HEK293 (cell line): Measurements from ENCODE around the gene POLR2L.
A peak's percentile ranks its signal among the peaks of the same experiment; 100 is the strongest.

Experiments used
- CTCF ChIA-PET: fragments of 350-600 bp; formaldehyde crosslinking; extraction: SDS; loops from one replicate; lab custom pipeline; 2021; ENCODE audit warnings: antibody characterized with exemption; lab: Yijun Ruan, JAX
- POLR2A ChIA-PET: fragments of 300-600 bp; formaldehyde crosslinking; extraction: SDS; loops from one replicate; lab custom pipeline; 2020; ENCODE audit warnings: antibody characterized with exemption, inconsistent platforms; lab: Yijun Ruan, JAX
- H3K27ac ChIP-seq: fragments of 200-500 bp; sonication (Bioruptor generic); 2 replicates; pipeline ENCODE4 v1.5.1; 2014; ENCODE audit warnings: low read depth, low read length, control low read depth, inconsistent platforms; ENCODE audit errors: extremely low read depth
- H3K36me3 ChIP-seq, 2 experiments: fragments of 200-500 bp in 1 of 2; sonication (Bioruptor generic) in 1 of 2; 1 replicate in 1 of 2; 2 replicates in 1 of 2; pipeline ENCODE4 v1.5.1; 2014 to 2017; ENCODE audit warnings: inconsistent platforms in 2 of 2, low read length in 2 of 2; ENCODE audit not compliant: control insufficient read depth in 2 of 2, insufficient read depth in 1 of 2
- H3K4me1 ChIP-seq: fragments of 200-500 bp; sonication (Bioruptor generic); 2 replicates; pipeline ENCODE4 v1.5.1; 2014; ENCODE audit warnings: mild to moderate bottlenecking, low read length, inconsistent platforms; ENCODE audit not compliant: control insufficient read depth, insufficient read depth
- H3K4me3 ChIP-seq: 2 replicates; pipeline ENCODE4 v1.5.1; 2011; ENCODE audit warnings: low read depth, mild to moderate bottlenecking, control low read depth, low read length, moderate library complexity
- H3K9me3 ChIP-seq: fragments of 200-500 bp; sonication (Bioruptor generic); 2 replicates; pipeline ENCODE4 v1.5.1; 2014; ENCODE audit warnings: low read depth, low read length, inconsistent platforms; ENCODE audit not compliant: control insufficient read depth, insufficient read depth
- BCL6B ChIP-seq: fragments of 450-650 bp; formaldehyde crosslinking; IDR thresholded peaks from 2 replicates; pipeline ENCODE4 v1.5.1; 2017; ENCODE audit warnings: missing biosample characterization, missing genetic modification characterization
- GLIS1 ChIP-seq: fragments of 450-650 bp; formaldehyde crosslinking; IDR thresholded peaks from 2 replicates; pipeline ENCODE4 v1.5.1; 2016; ENCODE audit warnings: missing biosample characterization, missing genetic modification characterization
- KLF16 ChIP-seq: fragments of 450-650 bp; formaldehyde crosslinking; IDR thresholded peaks from 2 replicates; pipeline ENCODE4 v1.5.1; 2017; ENCODE audit warnings: missing biosample characterization, missing genetic modification characterization
- KLF17 ChIP-seq: fragments of 450-650 bp; formaldehyde crosslinking; IDR thresholded peaks from 2 replicates; pipeline ENCODE4 v1.5.1; 2016; ENCODE audit warnings: missing biosample characterization, missing genetic modification characterization
- PRDM2 ChIP-seq: fragments of 450-650 bp; formaldehyde crosslinking; IDR thresholded peaks from 2 replicates; pipeline ENCODE4 v1.5.1; 2016; ENCODE audit warnings: missing biosample characterization, missing genetic modification characterization, borderline replicate concordance
- RBAK ChIP-seq: fragments of 450-650 bp; formaldehyde crosslinking; IDR thresholded peaks from 2 replicates; pipeline ENCODE4 v1.5.1; 2016; ENCODE audit warnings: missing biosample characterization, missing genetic modification characterization
- SCRT2 ChIP-seq: fragments of 450-650 bp; formaldehyde crosslinking; IDR thresholded peaks from 2 replicates; pipeline ENCODE4 v1.5.1; 2016; ENCODE audit warnings: missing biosample characterization, missing genetic modification characterization
- WT1 ChIP-seq: fragments of 450-650 bp; formaldehyde crosslinking; IDR thresholded peaks from 2 replicates; pipeline ENCODE4 v1.5.1; 2016; ENCODE audit warnings: missing biosample characterization, missing genetic modification characterization
- ZNF121 ChIP-seq: fragments of 450-650 bp; formaldehyde crosslinking; IDR thresholded peaks from 2 replicates; pipeline ENCODE4 v1.5.1; 2016; ENCODE audit warnings: missing biosample characterization, missing genetic modification characterization
- ZNF132 ChIP-seq: fragments of 450-650 bp; formaldehyde crosslinking; IDR thresholded peaks from 2 replicates; pipeline ENCODE4 v1.5.1; 2017; ENCODE audit warnings: missing biosample characterization, missing genetic modification characterization, borderline replicate concordance
- ZNF148 ChIP-seq: fragments of 450-650 bp; formaldehyde crosslinking; IDR thresholded peaks from 2 replicates; pipeline ENCODE4 v1.5.0; 2017; ENCODE audit warnings: missing biosample characterization, missing genetic modification characterization, borderline replicate concordance
- ZNF155 ChIP-seq: fragments of 450-650 bp; formaldehyde crosslinking; IDR thresholded peaks from 2 replicates; pipeline ENCODE4 v1.5.1; 2016; ENCODE audit warnings: missing biosample characterization, missing genetic modification characterization
- ZNF280D ChIP-seq: fragments of 450-650 bp; formaldehyde crosslinking; IDR thresholded peaks from 2 replicates; pipeline ENCODE4 v1.5.1; 2016; ENCODE audit warnings: missing biosample characterization, missing genetic modification characterization
- ZNF692 ChIP-seq: fragments of 450-650 bp; formaldehyde crosslinking; IDR thresholded peaks from 2 replicates; pipeline ENCODE4 v1.5.1; 2016; ENCODE audit warnings: missing biosample characterization, missing genetic modification characterization
- ZSCAN23 ChIP-seq: fragments of 450-650 bp; formaldehyde crosslinking; IDR thresholded peaks from 2 replicates; pipeline ENCODE4 v1.5.1; 2016; ENCODE audit warnings: missing biosample characterization, missing genetic modification characterization

Gene POLR2L

GRCh38 chr11:863023-863909 lies 20.9 kb upstream of the POLR2L start (continued):
- peak; percentile 83 for TF ChIP-seq GLIS1 (tag by site-specific recombination)
- TF ChIP-seq ZNF692: peak; percentile 97
- no peak for TF ChIP-seq WT1 (tag by site-specific recombination)
- no peak for TF ChIP-seq ZNF280D
- no peak for TF ChIP-seq BCL6B (tag by site-specific recombination)
- no peak for TF ChIP-seq RBAK (tag by site-specific recombination)
- TF ChIP-seq SCRT2 (tag by site-specific recombination): no peak

- ChIA-PET POLR2A (no interaction called here), CTCF (interaction anchor here (1.3 kb wide), 1 partner anchor 189 kb away, joined by 3 read pairs; no protein-coding TSS in a partner anchor)
- H3K4me3 ChIP-seq: no peak overlapping the region
- no peaks in the 10 kb centered on the region for H3K4me1 ChIP-seq
- no peak overlapping the region for H3K27ac ChIP-seq
- no peaks in the 10 kb centered on the region for H3K9me3 ChIP-seq
- peaks cover 0 to 9% of the 10 kb centered on the region in 2 experiments; a peak in 1 of 3 replicates for H3K36me3 ChIP-seq
- TF ChIP-seq PRDM2 (tag by site-specific recombination): no peak
- no peak for TF ChIP-seq KLF17 (tag by site-specific recombination)
- no peak for TF ChIP-seq ZSCAN23
- TF ChIP-seq ZNF155 (tag by site-specific recombination): no peak
- no peak for TF ChIP-seq ZNF132 (tag by site-specific recombination)
- TF ChIP-seq ZNF148 (tag by site-specific recombination): no peak
- TF ChIP-seq ZNF121 (tag by site-specific recombination): no peak
- TF ChIP-seq KLF16 (tag by site-specific recombination): no peak
Observed at GRCh38 chr11:862696-863022, 20.3 kb upstream of the POLR2L start.
